HG03432 (cell line): ENCODE measurements around the gene CRYGN.

ENCODE experiments used
- ATAC-seq: cut with Tn5 transposase; IDR thresholded peaks from one replicate; pipeline ENCODE4 v1.9.1; 2021; ENCODE audit warnings: mild to moderate bottlenecking, moderate library complexity; ENCODE audit not compliant: unreplicated experiment

Gene CRYGN

DNA sequence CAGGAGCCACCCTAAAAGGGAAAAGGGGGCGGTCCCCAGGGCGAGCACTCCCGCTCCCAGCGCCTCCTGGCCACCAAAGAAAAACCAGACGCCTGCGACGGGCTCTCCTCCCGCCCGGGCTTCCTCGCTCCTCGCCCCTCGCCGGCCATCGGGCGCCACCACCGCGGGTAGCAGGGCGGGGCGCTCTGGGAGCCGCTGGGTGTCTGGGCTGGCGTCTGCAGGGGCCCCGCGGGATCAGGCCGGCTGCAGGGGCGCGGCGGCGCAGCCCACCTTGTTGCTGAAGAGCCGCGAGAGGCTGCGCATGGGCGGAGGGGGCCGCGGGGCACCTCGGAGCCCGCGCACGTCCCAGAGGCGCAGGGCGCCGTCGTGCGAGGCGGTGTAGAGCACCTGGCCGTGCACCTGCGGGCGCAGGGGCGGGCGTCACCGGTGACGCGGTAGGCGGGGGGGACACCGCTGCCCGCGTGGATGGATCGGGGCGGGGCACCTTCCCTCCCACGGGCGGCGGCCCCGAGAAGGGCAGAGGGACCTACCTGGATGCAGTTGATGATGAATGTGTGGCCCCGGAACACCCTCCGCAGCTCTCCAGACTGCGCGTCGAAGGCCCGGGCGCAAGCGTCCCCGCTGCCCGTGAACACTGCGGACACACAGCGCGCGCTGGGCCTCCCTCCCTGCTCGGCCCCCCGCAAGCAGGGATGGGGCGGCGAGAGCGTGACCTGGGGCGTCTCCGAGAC, 58.4 kb downstream of the CRYGN start:
- ATAC-seq, result no peak

DNA sequence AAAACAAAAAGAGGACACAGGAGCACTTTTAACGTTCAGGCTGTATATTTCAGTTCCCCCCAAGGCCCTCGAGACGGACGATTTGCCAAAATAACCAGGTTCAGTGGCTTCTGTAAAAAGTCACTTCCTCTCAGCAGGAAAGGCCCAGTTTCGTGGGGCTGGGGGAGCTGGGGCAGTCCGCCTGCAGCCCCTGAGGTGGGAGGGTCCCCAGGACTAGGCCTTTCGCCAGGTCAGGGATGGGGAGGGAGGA, 58.9 kb downstream of the CRYGN start:
- ATAC-seq, result no peak

DNA sequence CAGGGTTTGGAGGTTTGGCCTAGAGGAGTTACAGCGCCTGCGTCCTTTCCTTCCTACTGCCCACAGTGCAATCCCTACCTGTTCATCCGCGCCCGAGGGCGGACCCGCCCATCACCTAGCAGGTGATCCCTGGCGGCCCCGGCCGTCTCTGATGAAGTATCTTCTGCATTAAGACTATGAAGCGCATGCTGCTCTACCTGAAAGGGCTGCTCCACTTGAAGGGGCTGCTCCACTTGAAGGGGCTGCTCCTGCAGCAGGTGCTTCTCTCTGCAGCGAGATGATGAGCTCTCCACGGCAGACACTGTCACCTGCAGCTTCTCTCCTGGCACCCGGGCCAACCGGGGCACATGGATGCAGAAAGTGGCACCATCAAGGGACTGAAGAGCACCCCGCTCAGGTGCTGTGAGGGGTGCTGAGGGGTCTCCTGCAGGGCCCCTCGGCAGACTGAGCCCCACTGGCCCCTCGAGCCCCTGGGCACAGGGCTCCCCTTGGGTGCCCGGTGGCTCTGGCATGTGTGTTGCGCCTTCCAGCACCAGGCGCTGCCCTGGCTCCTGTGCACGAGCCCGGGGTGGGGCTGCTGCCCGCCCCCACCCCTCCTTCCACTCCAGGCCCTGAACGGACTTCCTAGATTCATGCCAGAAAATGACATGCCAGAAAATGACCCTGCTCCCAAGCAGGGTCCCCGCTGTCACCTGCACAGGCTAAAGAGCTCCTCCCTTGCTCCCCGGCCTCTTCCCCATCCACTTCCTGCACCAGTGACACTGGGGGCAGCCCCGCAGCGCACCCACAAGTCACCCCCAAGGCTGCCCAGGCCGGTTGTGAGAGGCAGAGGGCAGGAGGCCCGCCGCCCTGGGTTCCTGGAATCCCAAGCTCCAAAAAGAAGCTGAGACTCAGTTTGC, 59.5 kb downstream of the CRYGN start:
- ATAC-seq, result no peak

DNA sequence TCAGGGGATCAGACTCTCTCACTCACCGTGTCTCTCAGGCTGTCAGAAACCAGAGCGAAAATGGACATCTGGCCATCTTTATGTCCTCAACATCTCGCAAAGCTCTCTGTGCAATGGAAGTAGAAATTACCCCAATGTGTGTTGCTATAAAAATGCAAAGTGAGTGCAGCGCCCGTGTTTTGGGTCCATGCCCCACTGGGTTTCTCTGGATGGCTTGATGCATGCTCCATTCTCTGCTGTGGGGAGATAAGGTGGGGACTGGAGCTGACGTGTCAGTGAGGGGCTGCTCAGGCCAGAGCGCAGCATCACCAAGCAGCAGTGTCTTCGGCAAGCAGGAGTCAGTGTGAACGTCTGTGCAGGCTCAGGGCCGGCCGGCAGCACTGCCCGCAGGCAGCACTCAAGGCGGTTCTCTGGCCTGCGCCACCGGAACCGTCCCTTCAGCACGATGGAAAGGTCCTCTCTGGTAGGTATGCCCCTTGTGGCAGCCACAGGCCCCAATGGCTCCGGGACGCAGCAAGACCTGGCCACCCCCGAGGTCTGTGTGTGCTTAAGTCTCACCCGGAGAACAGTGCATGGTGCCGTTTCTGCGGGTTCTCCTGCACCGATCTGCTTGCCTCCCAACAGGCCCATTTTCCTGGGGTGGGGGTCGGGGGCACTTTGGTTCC, 60.3 kb downstream of the CRYGN start:
- no peak for ATAC-seq

DNA sequence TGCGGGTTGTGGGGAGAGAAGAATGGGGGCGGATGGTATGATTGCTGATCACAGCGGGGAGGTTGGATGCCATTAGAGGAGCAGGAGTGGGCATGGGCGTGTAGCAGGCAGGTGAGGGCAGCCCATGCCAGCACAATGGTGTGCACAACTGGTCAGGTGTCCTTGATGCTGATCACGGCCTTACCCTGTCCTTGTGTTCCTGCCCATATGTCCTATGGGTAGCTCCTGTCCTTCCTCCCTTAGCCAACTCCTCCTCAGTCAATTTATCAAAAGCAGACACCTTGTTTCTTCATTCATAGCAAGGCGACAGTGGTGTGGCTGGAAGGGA, 60.8 kb downstream of the CRYGN start:
- ATAC-seq, result no peak
